ENCODE results near the gene PIP4K2B.
A peak's percentile ranks its signal among the peaks of the same experiment; 100 is the strongest.
"Not testable (repeated sequence)": the region's sequence is repeated elsewhere in the genome, so short reads cannot be mapped to it uniquely, and the experiment has no call there.

Gene PIP4K2B

DNA sequence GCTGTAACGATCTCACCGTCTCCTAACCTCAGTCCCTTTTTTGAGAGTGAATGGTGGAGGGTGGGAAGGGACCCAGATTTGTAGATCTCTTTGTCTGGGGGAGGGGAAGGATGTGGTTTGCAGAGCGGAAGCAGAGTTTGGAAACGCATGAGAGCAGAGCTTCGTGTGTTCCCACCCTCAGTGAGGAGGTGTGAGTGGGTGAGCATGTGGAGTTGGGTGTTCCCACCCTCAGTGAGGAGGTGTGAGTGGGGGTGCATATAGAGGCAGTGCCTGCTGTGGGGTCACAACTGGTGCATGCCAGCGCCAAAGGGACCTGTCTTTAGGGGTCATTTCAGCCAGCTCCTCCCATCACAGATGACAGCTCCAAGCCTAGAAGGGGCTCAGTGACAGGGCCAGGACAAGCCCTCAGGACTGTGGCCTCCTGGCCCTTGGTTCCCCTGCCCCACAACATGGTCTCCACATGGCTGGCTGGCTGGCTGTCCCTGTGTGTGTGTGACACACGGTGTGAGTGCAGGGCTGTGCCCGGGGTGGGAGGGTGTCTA, 71.0 kb downstream of the PIP4K2B start:
- peak in 1 of 2 experiments; percentile 89 for DNase-seq

DNA sequence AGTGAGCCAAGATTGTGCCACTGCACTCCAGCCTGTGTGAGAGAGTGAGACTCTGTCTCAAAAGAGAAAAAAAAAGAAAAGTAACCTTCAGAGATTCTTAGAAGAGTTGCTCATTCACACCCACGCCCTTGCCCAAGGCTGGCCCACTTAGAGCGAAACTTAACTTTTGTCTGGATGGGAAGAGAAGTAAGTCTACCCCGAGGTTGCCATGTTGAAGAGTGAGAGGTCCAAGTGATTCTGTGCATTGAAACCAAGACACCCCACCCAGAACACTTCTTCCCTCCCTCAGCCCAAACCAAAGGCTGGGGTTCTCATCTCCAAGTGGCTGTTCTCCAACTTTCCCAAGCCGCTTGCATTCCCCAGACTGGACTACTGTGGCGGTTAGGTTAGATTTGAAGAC, 71.6 kb downstream of the PIP4K2B start:
- peak; percentile 58 to 88 for DNase-seq

DNA sequence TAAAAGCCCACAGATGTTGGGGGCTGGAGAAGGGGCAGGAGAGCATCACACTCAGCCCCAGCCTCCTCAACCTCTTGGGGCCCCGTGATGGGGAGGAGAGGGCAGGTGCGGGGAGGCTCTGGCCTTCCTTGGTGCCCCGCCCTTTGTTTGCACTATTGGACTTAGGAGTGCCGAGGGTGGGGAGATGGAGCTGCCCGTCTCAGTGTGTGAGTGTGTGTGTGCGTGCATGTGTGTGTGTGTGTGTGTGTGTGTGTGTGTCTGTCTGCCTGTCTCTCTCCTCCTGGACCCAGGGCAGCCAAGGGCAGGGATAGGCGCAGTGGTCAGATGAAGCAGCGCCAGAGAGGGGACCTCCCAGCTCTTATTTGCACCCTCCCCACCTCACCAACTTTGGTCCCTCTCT, 73.2 kb downstream of the PIP4K2B start:
- not testable (repeated sequence) for DNase-seq

DNA sequence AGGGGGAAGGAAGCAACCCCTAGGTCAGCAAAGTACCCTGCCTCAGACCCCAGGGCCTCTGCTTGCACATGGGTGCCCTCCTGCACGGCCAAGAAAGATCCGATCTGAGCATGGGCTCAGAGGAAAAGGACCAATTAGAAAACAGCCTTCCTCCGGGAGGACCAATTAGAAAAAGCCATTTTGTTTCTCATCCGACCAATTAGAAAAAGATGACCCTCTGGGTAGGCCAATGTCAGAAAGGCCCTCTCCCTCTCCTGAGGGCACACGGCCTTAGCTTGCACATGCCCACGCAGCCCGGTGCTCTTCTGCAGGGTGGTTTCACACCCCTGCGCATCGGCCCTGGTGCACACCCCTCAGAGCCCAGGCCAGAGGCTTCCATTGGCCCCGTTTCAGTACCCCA, 74.3 kb downstream of the PIP4K2B start:
- DNase-seq = no peak

DNA sequence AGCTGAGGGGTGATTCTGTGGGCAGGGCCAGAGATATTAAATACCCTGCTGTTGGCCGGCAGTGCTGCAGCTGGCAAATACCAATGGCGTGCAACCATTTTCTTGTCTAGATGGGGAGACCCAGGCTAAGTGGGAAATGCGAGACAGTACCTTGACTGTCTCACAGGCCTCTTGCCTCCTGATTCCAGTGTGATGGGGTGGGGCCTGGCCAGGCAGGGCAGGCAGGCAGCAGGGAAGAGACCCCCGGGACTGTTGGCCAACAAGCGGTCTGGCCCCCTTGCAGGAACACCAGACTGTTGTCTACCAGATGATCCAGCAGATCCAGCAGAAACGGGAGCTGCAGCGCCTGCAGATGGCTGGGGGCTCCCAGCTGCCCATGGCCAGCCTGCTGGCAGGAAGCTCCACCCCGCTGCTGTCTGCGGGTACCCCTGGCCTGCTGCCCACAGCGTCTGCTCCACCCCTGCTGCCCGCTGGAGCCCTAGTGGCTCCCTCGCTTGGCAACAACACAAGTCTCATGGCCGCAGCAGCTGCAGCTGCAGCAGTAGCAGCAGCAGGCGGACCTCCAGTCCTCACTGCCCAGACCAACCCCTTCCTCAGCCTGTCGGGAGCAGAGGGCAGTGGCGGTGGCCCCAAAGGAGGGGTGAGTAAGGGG, 74.9 kb downstream of the PIP4K2B start:
- DNase-seq = no peak

DNA sequence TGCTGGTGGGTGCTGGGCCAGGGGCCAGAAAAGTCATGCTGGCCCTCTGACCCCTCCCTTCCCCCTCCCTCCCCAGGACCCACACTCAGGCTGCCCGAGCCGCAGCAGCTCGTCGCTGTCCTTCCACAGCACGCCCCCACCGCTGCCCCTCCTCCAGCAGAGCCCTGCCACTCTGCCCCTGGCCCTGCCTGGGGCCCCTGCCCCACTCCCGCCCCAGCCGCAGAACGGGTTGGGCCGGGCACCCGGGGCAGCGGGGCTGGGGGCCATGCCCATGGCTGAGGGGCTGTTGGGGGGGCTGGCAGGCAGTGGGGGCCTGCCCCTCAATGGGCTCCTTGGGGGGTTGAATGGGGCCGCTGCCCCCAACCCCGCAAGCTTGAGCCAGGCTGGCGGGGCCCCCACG, 77.6 kb downstream of the PIP4K2B start:
- DNase-seq = no peak

DNA sequence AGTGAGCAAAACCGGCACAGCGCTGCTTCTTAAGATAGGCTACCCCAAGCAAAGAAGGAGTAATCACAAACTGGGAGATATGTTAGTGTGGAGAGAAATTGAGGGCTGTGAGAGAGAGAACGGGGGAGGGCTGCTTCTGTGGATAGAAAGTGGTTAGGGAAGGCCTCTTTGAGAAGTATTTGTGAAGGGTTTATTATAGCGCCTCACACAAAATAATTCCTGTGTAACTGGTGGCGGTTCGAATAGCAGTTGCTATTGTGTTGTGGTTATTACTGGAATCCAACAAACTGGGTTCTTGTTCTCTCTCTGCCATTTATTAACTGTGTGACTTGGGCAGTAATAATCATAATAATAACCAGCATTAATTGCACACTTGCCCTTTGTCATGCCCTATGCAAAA, 78.4 kb downstream of the PIP4K2B start:
- DNase-seq = no peak

DNA sequence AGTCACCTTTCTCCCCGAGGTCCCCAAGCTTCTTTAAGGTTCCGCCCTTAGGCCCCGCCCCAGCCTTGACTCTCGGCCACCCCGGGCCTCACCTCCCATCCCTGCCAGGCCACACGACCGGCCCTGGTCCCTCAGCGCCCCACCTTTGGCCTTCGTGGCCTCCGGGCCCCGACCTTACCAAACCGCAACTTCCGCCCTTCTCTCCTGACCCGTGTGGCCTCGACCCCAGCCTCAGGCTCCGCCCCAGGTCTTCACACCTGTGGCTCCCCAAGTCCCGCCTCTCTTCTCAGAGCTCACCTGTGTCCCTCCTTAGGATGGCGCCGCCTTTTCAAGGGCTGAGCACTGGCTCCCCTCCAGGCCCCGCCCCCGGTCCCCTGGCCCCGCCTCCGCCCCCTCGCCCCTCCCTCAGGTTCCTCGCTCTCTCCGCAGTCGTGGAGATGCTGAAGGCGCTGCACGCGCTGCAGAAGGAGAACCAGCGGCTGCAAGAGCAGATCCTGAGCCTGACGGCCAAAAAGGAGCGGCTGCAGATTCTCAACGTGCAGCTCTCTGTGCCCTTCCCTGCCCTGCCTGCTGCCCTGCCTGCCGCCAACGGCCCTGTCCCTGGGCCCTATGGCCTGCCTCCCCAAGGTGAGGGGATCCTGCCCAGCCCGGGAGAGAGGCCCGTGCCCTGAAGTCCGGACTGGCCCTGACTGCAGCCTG, 79.3 kb downstream of the PIP4K2B start:
- DNase-seq = no peak

DNA sequence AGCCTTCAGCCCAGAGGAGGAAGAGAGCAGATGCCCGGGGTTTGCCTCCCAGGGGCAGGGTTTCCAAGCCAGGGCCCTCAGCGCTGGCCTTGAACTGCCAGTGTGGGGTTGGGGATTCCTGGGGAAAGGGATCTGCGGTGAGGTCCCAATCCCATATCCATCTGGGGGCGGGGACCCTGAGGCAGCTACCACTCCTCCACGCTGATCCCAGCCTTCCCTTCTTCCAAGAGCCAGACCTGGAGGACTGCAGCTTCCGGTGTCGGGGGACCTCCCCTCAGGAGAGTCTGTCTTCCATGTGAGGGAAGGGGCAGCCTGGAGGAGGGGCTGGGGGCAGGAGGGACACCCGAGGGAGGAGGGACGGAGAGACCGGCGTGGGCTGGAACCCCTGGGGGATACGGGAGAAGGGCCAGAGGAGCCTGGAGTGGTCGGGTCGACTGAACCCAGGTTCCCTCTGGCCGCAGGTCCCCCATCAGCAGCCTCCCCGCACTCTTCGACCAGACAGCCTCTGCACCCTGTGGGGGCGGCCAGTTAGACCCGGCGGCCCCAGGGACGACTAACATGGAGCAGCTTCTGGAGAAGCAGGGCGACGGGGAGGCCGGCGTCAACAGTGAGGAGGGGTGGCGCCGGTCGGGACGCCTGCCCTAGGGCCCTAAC, 79.9 kb downstream of the PIP4K2B start:
- no peak for DNase-seq

DNA sequence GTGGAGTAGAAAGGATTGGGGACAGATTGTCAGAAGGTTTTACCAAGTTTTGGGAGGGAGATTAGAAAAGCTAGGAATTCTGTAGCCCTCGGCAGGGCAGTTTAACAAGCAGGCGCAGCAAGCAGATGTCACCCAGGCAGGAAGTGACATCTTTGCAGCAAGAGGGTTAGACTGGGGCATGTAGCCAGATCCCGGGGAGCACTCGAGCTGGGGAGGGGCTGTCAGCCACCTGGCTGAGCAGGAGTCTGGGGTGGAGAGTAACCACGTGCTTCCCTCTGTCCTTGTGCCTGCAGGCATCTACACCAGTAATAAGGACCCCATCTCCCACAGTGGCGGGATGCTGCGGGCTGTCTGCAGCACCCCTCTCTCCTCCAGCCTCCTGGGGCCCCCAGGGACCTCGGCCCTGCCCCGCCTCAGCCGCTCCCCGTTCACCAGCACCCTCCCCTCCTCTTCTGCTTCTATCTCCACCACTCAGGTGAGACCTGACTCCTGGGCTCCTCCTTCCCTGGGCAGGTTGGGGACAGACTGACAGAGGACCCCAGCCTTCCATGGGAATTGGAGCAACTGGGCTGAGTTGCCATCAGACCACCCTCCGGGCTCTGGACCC, 82.1 kb downstream of the PIP4K2B start:
- no peak for DNase-seq

DNA sequence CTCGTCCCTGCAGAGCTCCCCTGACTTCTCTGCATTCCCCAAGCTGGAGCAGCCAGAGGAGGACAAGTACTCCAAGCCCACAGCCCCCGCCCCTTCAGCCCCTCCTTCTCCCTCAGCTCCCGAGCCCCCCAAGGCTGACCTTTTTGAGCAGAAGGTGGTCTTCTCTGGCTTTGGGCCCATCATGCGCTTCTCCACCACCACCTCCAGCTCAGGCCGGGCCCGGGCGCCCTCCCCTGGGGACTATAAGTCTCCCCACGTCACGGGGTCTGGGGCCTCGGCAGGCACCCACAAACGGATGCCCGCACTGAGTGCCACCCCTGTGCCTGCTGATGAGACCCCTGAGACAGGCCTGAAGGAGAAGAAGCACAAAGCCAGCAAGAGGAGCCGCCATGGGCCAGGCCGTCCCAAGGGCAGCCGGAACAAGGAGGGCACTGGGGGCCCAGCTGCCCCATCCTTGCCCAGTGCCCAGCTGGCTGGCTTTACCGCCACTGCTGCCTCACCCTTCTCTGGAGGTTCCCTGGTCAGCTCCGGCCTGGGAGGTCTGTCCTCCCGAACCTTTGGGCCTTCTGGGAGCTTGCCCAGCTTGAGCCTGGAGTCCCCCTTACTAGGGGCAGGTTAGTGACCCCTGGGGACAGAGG, 82.9 kb downstream of the PIP4K2B start:
- DNase-seq = no peak
